Tibial artery (tissue), 4 donors: ENCODE measurements around the gene PPP2R5E.
"Not testable (repeated sequence)": the region's sequence is repeated elsewhere in the genome, so short reads cannot be mapped to it uniquely, and the experiment has no call there.

ENCODE experiments used
- DNase-seq, 2 donors: peaks; one replicate each; pipeline ENCODE4 v3.0.0-alpha.2; 2019
- H3K27ac ChIP-seq, 2 donors: fragments of 200-600 bp; sonication (generic) in 1 of 2; 1 replicate in 1 of 2; 2 replicates in 1 of 2; pipeline ENCODE4 v1.5.1; 2018 to 2019; ENCODE audit warnings: mild to moderate bottlenecking in 1 of 2
- H3K27me3 ChIP-seq, 2 donors: fragments of 200-600 bp; sonication (generic) in 1 of 2; one replicate each; pipeline versions ENCODE4 v1.5.1 to v1.6.0; 2016 to 2019
- H3K36me3 ChIP-seq, 3 donors: fragments of 200-600 bp; sonication (generic) in 2 of 3; one replicate each; pipeline ENCODE4 v1.5.1; 2016 to 2019; ENCODE audit warnings: mild to moderate bottlenecking in 2 of 3
- H3K4me1 ChIP-seq, 4 donors: fragments of 200-600 bp; sonication (generic) in 2 of 4; 1 replicate in 3 of 4; 2 replicates in 1 of 4; pipeline ENCODE4 v1.5.1; 2016 to 2019
- H3K4me3 ChIP-seq, 2 donors: fragments of 200-600 bp; sonication (generic) in 1 of 2; 1 replicate in 1 of 2; 2 replicates in 1 of 2; pipeline ENCODE4 v1.5.1; 2018 to 2019; ENCODE audit warnings: mild to moderate bottlenecking in 2 of 2
- H3K9me3 ChIP-seq, 3 donors: fragments of 200-600 bp; sonication (generic) in 1 of 3; one replicate each; pipeline ENCODE4 v1.5.1; 2016 to 2019
- intact Hi-C: fragments of 100-400 bp; cut with DNase I; formaldehyde crosslinking; loops from one replicate; pipeline ENCODE4 v1.15.0; 2023; ENCODE audit warnings: low total_unique reads
- TF ChIP-seq, protein P1 (sequence below), 2 experiments: fragments of 200-600 bp in 1 of 2; fragments of 450-650 bp in 1 of 2; IDR thresholded peaks; one replicate each; pipeline ENCODE4 v1.5.1; 2017 to 2019; ENCODE audit warnings: antibody characterized with exemption in 2 of 2, mild to moderate bottlenecking in 1 of 2, moderate library complexity in 1 of 2

The PPP2R5E gene

DNA sequence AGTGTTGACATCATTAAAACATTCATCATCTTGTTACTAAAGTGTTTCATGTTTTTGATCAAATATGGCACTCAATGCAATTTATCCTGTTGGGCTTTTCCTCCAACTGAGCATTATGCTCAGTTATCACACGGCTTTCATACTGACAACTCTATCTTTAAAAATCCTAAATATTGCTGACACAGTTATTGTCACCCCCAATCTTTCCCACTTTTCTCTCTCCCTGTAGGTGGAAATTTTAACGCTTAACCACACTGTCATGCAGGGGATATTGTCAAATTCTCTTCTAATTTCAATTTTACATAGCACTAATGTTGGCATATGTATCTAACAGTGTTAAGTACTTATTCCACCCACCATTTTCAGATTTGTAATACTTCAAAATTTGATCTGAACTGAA, 164.7 kb downstream of the PPP2R5E start:
- no peak for DNase-seq
- TF ChIP-seq, protein P1, sequence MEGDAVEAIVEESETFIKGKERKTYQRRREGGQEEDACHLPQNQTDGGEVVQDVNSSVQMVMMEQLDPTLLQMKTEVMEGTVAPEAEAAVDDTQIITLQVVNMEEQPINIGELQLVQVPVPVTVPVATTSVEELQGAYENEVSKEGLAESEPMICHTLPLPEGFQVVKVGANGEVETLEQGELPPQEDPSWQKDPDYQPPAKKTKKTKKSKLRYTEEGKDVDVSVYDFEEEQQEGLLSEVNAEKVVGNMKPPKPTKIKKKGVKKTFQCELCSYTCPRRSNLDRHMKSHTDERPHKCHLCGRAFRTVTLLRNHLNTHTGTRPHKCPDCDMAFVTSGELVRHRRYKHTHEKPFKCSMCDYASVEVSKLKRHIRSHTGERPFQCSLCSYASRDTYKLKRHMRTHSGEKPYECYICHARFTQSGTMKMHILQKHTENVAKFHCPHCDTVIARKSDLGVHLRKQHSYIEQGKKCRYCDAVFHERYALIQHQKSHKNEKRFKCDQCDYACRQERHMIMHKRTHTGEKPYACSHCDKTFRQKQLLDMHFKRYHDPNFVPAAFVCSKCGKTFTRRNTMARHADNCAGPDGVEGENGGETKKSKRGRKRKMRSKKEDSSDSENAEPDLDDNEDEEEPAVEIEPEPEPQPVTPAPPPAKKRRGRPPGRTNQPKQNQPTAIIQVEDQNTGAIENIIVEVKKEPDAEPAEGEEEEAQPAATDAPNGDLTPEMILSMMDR (IDR thresholded peaks at IDR 0.05), result no peak
- Histone ChIP-seq H3K4me3 (no peak overlapping the region), H3K27ac (no peak overlapping the region), H3K9me3 (no peaks in the 10 kb centered on the region), H3K27me3 (no peaks in the 10 kb centered on the region), H3K36me3 (peaks cover 38 to 40% (median 39%) of the 10 kb centered on the region in 3 donors), H3K4me1 (no peaks in the 10 kb centered on the region)
- intact Hi-C loops, result no loop called here

DNA sequence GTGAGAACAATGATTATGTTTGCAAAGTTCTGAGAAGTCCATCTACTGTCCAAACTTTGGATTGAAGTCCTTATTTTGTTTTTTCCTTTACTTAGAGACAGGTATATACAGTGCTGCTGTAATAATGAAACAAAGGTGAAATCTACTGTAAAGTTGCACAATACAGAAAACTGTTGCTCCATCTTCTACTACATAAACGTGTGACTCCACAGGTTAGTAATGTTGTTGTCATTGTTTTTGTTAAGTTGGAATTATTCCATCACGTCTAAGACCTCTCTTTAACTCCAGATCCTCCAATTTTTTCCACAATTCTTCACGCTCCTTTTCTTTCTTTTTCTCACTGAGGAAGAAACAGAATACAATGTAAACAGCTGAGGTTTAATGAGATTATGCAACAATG, 167.4 kb downstream of the PPP2R5E start:
- intact Hi-C loops, result no loop called here
- Histone ChIP-seq H3K4me3 (no peak overlapping the region), H3K9me3 (no peaks in the 10 kb centered on the region), H3K36me3 (peaks cover 15 to 23% (median 23%) of the 10 kb centered on the region in 3 donors), H3K27me3 (no peaks in the 10 kb centered on the region), H3K27ac (no peak overlapping the region), H3K4me1 (no peaks in the 10 kb centered on the region)
- TF ChIP-seq, protein P1 (IDR thresholded peaks at IDR 0.05), result no peak
- DNase-seq, result no peak

DNA sequence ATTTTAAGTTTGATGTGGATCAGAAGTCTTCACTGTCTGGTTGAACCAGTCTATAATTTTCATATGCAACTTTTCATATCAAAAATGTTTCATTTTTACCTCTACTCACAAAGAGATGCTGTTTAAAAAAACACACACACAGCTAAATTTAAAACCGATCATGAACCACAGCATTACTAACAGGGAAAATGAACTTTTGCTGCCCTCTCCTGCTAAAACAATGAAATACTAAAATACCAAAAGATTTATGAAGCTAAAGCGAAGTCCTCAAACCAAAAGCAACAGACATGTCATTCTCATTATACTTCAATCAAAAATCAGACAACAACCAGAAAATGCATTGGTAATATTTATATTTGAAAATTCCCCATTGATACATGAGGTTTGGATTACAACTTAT, 171.6 kb downstream of the PPP2R5E start:
- H3K27me3 ChIP-seq, H3K4me1 ChIP-seq, H3K9me3 ChIP-seq, intact Hi-C loops, H3K27ac ChIP-seq, H3K4me3 ChIP-seq, DNase-seq: not testable (repeated sequence)
- peaks cover 10 to 19% (median 11%) of the 10 kb centered on the region in 3 donors for H3K36me3 ChIP-seq

DNA sequence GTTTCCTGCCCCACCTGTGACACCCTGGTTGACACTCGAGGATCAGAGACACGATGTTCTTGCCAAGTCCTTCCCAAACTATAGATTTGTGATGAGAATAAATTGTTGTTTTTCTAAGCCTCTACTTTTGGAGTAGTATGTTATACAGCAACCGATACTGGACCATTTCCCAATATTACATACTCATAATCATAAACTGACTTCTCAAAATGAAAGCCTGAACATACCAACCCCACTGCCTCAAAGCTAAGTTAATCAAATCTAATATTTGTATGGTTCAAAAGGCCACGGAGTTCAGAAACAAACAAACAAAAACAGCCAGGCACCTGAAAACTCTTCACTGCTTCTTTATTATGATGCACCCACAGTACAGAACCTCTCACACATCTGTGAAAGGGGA, 172.1 kb downstream of the PPP2R5E start:
- H3K27ac ChIP-seq, result no peak overlapping the region
- H3K27me3 ChIP-seq, result no peaks in the 10 kb centered on the region
- H3K36me3 ChIP-seq, result peaks cover 10 to 19% (median 11%) of the 10 kb centered on the region in 3 donors
- TF ChIP-seq, protein P1 (IDR thresholded peaks at IDR 0.05), result no peak
- H3K4me1 ChIP-seq, result no peaks in the 10 kb centered on the region
- no peaks in the 10 kb centered on the region for H3K9me3 ChIP-seq
- DNase-seq, result no peak
- intact Hi-C loops, result no loop called here
- no peak overlapping the region for H3K4me3 ChIP-seq

DNA sequence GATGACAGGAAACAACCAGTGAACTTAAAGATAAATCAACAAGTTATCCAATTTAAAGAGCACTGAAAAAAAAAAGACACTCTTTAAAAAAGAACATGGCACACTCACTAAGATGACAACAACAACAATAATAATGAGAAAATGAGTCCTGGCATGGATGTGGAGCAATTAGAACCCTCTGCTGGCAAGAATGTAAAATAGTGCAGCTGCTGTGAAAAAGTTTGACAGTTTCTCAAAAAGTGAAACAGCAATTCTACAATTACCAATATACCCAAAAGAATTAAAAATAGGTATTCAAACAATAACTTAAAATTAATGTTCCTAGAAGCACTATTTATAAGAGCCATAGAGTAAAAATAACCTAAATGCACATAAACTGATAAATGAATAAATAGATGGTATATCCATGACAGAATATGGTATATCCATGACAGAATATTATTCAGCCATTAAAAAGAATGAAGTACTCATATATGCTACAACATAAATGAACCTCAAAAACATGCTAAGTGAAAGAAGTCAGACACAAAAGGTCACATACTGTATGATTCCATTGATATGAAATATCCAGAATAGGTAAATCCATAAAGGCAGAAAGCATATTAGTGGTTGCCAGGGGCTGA, 175.3 kb downstream of the PPP2R5E start:
- H3K4me1 ChIP-seq, result no peaks in the 10 kb centered on the region
- H3K27me3 ChIP-seq, result no peaks in the 10 kb centered on the region
- DNase-seq, result no peak
- H3K9me3 ChIP-seq, result peaks cover 0 to 3% (median 0%) of the 10 kb centered on the region in 3 donors
- peaks cover 0 to 9% (median 4%) of the 10 kb centered on the region in 3 donors for H3K36me3 ChIP-seq
- H3K4me3 ChIP-seq, result no peak overlapping the region
- TF ChIP-seq, protein P1 (IDR thresholded peaks at IDR 0.05), result no peak
- H3K27ac ChIP-seq, result no peak overlapping the region
- intact Hi-C loops, result no loop called here

DNA sequence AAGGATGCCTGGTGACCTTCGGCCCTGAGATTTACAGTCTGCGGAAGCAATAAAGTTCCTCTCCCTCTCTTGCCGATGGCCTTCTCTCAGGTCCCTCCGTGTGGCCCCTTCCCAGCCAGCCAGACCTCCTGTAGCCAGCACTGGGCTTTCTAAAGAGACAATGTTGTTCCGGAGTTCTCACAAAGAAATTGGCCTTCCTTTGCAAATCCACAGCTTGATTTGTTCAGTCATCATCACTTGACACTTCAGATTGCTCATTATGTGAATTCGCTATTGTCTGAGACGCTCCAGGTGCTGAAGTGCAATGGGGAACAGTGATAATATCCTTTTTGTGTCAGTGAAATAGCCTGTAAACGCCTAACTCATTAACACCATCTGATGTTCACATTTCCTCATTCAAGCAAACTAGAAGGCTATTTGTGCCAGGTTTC, 180.8 kb downstream of the PPP2R5E start:
- DNase-seq, result no peak
- intact Hi-C loops, result no loop called here
- H3K9me3 ChIP-seq, result peaks cover 0 to 3% (median 0%) of the 10 kb centered on the region in 3 donors
- no peaks in the 10 kb centered on the region for H3K36me3 ChIP-seq
- no peak overlapping the region for H3K27ac ChIP-seq
- H3K27me3 ChIP-seq, result no peaks in the 10 kb centered on the region
- H3K4me3 ChIP-seq, result no peak overlapping the region
- TF ChIP-seq, protein P1 (IDR thresholded peaks at IDR 0.05), result no peak
- no peaks in the 10 kb centered on the region for H3K4me1 ChIP-seq
